ENCODE measurements around the gene MRPL18.

DNA sequence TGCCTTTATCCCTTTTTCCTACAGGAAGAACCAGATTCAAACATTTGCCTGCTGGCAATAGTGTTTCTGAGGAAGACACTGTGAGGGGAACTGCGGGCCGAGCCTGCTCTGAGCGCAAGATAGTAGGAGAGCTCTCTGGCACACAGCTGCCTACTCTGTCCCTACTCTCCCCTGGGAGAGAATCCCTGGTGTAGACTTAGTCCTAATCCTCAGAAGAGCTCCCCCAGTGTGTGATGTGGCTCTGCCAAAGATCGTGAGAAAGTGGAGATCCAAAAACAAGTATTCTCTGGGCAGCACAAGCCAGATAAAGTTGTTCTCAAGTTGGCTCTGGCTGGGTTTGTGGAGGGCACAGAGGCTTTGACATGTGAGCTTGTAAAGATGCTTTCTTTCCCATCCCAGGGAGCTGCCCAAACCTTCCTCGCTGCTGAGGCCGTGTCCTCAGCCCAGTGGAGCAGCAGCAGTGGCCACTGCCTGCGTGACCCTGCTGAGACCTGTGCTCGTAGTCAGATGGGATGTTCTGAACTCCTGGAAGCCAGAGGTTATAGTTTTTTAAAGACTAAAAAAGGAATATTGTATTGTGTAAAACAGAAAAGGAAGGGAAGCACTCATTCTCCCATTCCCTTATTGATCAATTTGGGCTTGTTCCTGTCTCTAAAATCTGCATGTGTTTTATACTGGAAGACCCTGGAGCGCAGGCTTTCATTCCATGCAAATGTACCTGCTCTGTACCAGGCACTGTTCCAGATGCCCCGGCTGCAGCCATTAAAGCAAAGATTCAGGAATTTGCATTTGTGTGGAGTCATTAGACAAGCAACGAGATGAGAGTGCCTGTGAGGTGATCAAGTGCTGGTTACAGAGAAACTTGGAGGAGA is 40.5 kb downstream of the MRPL18 start:
- TF ChIP-seq POLR2A (IDR thresholded peaks at IDR 0.05; ENCODE audit: low read length): no peak
- TF ChIP-seq GATA1 (IDR thresholded peaks at IDR 0.05; ENCODE audit: low read depth, low read length): no peak
